ENCODE measurements around the gene PSTPIP1. TPM values are rescaled to one million over a fixed set of nuclear protein-coding genes. Genes with fewer than 3 reads are reported as not detected.

PSTPIP1 gene
- polyA plus RNA-seq, 1 donor from 2014 or later, result not detected

DNA sequence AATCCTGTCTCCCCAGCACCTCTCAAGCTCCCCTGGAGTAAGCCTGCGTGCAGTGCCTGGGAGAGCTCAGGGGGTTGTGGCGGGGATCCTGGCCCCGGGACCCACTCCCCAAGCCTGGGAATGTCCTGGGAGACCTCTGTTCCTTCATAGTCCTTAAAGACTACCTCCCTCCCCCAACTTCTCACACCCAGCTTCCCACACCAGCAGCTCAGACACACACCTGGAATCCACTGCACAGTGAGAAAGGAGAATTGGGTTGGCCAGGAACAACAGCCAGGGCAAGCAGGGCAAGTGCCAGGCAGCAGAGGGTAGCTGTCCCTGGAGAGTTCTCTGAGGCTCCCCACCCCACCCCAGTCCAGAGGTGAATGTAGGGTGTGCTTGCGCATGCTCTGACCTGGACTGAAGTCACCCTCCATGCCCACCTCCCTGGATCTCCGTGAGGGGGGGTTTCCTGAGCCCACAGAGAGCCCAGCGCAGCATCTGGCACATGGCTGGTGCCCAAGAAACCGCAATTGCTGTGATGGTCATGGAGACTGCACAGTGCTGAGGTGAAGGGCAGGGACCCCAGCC, 22.2 kb downstream of the PSTPIP1 start:
- Histone ChIP-seq H3K27me3 (ENCODE audit: insufficient read depth, low read depth, low read length) (no peaks in the 10 kb centered on the region), H3K9me2 (ENCODE audit: insufficient read depth, low read length) (no peaks in the 10 kb centered on the region), H3K4me2 (ENCODE audit: low read length) (no peak overlapping the region), H3K9ac (ENCODE audit: low read length) (no peak overlapping the region), H2AFZ (ENCODE audit: low read depth, low read length) (no peak overlapping the region), H4K20me1 (ENCODE audit: insufficient read depth) (no peaks in the 10 kb centered on the region), H3K36me3 (ENCODE audit: insufficient read depth, low read length) (no peaks in the 10 kb centered on the region), H3K79me2 (replicated peaks; ENCODE audit: insufficient read depth, low read length) (no peaks in the 10 kb centered on the region), H3F3A (ENCODE audit: insufficient read depth, low read length, poor library complexity, severe bottlenecking) (no peaks in the 10 kb centered on the region), H3K4me3 (ENCODE audit: low read length) (no peak overlapping the region), H3K27ac (ENCODE audit: low read length) (no peak overlapping the region), H3K9me3 (ENCODE audit: low read length) (no peaks in the 10 kb centered on the region)
- TF ChIP-seq MXI1 (conservative IDR thresholded peaks at IDR 0.05; ENCODE audit: poor library complexity, severe bottlenecking), result no peak
- no peak for TF ChIP-seq POLR2AphosphoS5 (IDR thresholded peaks at IDR 0.05)

DNA sequence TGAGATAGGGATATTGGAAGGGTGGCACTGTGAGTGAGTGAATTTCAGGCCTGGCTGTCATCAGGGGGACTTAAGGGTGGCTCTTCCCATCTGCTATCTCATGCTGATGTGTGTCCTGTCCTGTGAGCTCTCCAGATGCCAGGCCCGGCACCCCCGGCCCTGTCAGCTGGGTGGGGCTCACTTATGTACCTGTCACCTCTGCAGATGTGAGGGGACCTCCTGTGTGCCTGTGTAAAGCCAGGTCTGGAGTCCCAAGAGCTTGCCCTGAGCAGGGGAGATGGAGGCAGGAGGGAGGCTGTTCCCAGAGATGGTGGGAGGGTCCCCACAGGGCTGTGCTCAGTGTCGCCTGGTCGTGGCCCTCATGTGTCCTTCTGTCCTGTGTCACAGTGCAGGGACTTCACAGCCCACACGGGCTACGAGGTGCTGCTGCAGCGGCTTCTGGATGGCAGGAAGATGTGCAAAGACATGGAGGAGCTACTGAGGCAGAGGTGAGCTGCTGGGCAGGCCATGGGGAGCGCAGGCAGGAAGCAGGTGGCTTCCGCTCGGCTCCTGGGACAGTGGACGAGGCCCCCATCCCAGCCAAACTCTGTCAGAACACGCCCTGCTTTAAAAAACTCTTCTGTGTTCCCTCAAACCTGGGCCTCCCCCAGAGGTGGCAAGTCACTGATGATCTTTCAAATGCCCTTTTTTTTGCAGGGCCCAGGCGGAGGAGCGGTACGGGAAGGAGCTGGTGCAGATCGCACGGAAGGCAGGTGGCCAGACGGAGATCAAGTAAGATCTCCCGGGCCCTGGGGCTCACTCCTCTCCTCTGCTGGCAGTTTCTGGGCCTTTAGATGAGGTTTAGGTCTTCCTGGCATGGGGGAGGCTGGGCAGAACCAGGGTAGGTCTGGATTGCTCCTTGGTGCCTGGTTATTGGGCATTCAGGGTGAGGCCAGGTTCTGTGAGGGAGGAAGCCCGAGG, 23.1 kb downstream of the PSTPIP1 start:
- H3K4me2 ChIP-seq (ENCODE audit: low read length), result no peak overlapping the region

More for the DNA sequence above, 23.1 kb downstream of the PSTPIP1 start:
- no peak overlapping the region for H2AFZ ChIP-seq (ENCODE audit: low read depth, low read length)
- no peaks in the 10 kb centered on the region for H3F3A ChIP-seq (ENCODE audit: insufficient read depth, low read length, poor library complexity, severe bottlenecking)
- H3K36me3 ChIP-seq (ENCODE audit: insufficient read depth, low read length), result no peaks in the 10 kb centered on the region
- TF ChIP-seq MXI1 (conservative IDR thresholded peaks at IDR 0.05; ENCODE audit: poor library complexity, severe bottlenecking) (no peak), SMC3 (conservative IDR thresholded peaks at IDR 0.05; ENCODE audit: poor library complexity) (no peak), RAD21 (conservative IDR thresholded peaks at IDR 0.05) (no peak), POLR2AphosphoS5 (IDR thresholded peaks at IDR 0.05) (no peak), TAF1 (IDR thresholded peaks at IDR 0.05; ENCODE audit: low read depth) (no peak), EP300 (conservative IDR thresholded peaks at IDR 0.05; ENCODE audit: poor library complexity, severe bottlenecking) (no peak), EZH2 (IDR thresholded peaks at IDR 0.05; ENCODE audit: borderline replicate concordance, insufficient read depth, low read length, poor library complexity, severe bottlenecking) (no peak)
- TF ChIP-seq, protein P1, sequence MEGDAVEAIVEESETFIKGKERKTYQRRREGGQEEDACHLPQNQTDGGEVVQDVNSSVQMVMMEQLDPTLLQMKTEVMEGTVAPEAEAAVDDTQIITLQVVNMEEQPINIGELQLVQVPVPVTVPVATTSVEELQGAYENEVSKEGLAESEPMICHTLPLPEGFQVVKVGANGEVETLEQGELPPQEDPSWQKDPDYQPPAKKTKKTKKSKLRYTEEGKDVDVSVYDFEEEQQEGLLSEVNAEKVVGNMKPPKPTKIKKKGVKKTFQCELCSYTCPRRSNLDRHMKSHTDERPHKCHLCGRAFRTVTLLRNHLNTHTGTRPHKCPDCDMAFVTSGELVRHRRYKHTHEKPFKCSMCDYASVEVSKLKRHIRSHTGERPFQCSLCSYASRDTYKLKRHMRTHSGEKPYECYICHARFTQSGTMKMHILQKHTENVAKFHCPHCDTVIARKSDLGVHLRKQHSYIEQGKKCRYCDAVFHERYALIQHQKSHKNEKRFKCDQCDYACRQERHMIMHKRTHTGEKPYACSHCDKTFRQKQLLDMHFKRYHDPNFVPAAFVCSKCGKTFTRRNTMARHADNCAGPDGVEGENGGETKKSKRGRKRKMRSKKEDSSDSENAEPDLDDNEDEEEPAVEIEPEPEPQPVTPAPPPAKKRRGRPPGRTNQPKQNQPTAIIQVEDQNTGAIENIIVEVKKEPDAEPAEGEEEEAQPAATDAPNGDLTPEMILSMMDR (IDR thresholded peaks at IDR 0.05; ENCODE audit: poor library complexity, severe bottlenecking), result no peak
- TF ChIP-seq, protein P2, sequence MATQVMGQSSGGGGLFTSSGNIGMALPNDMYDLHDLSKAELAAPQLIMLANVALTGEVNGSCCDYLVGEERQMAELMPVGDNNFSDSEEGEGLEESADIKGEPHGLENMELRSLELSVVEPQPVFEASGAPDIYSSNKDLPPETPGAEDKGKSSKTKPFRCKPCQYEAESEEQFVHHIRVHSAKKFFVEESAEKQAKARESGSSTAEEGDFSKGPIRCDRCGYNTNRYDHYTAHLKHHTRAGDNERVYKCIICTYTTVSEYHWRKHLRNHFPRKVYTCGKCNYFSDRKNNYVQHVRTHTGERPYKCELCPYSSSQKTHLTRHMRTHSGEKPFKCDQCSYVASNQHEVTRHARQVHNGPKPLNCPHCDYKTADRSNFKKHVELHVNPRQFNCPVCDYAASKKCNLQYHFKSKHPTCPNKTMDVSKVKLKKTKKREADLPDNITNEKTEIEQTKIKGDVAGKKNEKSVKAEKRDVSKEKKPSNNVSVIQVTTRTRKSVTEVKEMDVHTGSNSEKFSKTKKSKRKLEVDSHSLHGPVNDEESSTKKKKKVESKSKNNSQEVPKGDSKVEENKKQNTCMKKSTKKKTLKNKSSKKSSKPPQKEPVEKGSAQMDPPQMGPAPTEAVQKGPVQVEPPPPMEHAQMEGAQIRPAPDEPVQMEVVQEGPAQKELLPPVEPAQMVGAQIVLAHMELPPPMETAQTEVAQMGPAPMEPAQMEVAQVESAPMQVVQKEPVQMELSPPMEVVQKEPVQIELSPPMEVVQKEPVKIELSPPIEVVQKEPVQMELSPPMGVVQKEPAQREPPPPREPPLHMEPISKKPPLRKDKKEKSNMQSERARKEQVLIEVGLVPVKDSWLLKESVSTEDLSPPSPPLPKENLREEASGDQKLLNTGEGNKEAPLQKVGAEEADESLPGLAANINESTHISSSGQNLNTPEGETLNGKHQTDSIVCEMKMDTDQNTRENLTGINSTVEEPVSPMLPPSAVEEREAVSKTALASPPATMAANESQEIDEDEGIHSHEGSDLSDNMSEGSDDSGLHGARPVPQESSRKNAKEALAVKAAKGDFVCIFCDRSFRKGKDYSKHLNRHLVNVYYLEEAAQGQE (IDR thresholded peaks at IDR 0.05; ENCODE audit: borderline replicate concordance), result no peak
- no peak overlapping the region for H3K9ac ChIP-seq (ENCODE audit: low read length)
- H3K27ac ChIP-seq (ENCODE audit: low read length), result no peak overlapping the region
- no peaks in the 10 kb centered on the region for H4K20me1 ChIP-seq (ENCODE audit: insufficient read depth)
- H3K9me2 ChIP-seq (ENCODE audit: insufficient read depth, low read length), result no peaks in the 10 kb centered on the region
- no peak overlapping the region for H3K4me3 ChIP-seq (ENCODE audit: low read length)
- no peaks in the 10 kb centered on the region for H3K9me3 ChIP-seq (ENCODE audit: low read length)
- H3K27me3 ChIP-seq (ENCODE audit: insufficient read depth, low read depth, low read length), result no peaks in the 10 kb centered on the region
- H3K79me2 ChIP-seq (replicated peaks; ENCODE audit: insufficient read depth, low read length), result no peaks in the 10 kb centered on the region

Measured in neural cell (in vitro differentiated cells).